GM21447 (cell line): ENCODE data around the gene WDFY2.
A peak's percentile ranks its signal among the peaks of the same experiment; 100 is the strongest.
"Not testable (repeated sequence)": the region's sequence is repeated elsewhere in the genome, so short reads cannot be mapped to it uniquely, and the experiment has no call there.

Source experiments
- ATAC-seq: cut with Tn5 transposase; IDR thresholded peaks from one replicate; pipeline ENCODE4 v1.9.1; 2021; ENCODE audit not compliant: unreplicated experiment

Gene WDFY2, protein sequence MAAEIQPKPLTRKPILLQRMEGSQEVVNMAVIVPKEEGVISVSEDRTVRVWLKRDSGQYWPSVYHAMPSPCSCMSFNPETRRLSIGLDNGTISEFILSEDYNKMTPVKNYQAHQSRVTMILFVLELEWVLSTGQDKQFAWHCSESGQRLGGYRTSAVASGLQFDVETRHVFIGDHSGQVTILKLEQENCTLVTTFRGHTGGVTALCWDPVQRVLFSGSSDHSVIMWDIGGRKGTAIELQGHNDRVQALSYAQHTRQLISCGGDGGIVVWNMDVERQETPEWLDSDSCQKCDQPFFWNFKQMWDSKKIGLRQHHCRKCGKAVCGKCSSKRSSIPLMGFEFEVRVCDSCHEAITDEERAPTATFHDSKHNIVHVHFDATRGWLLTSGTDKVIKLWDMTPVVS

DNA sequence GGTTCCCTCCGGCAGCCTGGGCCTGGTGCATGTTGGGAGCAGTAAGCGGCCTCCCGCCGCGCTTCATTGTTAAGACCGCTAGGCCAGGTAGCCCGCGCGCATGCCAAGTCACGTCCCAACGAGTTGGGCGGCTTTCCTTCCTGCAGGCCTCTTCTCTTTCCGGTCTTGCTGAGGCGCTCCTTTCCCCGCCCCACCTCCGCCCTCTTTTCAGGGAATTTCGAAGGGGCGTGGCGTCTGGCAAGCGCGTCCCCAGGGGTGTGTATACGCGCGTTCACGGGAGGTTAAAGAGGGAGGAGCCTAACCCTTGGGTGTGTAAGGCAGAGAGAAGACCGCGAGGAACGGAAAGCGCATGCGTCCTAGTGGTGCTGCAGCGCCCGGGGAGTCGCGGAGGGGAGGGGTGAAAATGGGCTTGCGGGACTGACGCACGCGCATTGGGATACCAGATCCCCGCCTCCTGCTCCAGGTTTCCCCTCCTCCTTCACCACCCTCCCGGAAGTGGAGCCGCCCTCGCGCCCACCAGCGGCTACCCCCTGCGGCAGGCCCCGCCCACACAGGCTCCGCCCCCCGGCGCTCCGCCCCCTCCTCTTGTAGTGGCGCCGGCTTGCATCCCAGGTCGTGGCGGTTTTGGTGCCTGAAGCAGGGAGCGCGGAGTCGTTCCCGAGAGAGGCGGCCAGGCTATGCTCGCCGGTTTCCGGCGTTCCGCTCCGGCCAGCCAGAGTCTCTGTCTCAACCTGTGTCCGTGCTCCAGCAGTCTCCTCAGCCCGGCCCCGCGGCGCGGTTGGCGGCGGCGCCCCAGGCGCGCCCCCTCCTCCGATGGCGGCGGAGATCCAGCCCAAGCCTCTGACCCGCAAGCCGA, at the start of gene WDFY2:
Gene WDFY2, plus strand, starts transcription at position 588 of the 856 bp plus-strand sequence. Its CDS starts 226 bp downstream, at position 814.
- peak; percentile 79 for ATAC-seq

DNA sequence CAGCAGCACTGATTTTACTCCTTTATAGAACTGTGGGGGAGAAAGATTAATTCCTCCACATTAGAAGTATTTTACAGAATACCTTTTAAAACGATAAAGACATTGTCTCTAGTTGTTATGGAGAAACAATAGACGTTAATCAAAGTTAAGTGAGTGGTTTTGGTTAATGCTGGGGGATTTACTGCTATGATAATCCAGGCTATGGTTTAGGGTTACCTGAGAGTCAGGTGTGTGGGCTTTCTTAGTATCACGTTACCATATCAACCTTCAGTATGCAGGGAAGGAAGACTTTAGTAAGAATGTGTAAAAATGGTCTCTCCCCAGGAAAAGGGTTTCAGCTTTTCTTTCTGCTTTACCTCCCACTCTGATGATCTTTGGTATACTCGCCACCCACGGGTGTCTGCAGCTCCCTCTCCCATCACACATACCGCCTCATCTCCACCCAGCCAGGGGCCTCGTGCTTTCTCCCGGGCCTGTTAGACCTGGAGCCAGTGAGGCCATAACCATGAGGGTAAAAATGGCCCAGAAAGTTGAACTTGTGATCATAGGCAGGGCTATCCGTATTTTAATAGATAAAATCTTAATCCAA, 45.6 kb upstream of the WDFY2 start:
- no peak for ATAC-seq

DNA sequence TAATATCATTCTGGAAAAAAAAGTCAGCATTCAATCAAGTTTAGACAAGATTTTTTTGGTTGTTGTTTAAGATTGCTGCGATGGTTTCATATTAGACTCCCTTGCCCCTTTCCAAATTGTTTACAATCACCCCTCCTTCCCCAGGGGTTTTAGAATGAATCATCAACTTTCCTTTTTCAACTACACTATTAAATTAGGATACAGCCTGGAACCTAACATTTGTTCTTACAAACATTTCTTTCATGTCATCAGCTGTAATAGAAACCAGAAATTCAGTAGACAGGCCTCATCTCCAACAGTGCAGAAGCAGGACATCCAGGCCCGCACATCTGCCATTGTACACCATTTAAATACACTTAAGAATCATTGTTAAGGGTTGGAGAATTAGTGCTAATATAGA, 44.4 kb upstream of the WDFY2 start:
- ATAC-seq: no peak

DNA sequence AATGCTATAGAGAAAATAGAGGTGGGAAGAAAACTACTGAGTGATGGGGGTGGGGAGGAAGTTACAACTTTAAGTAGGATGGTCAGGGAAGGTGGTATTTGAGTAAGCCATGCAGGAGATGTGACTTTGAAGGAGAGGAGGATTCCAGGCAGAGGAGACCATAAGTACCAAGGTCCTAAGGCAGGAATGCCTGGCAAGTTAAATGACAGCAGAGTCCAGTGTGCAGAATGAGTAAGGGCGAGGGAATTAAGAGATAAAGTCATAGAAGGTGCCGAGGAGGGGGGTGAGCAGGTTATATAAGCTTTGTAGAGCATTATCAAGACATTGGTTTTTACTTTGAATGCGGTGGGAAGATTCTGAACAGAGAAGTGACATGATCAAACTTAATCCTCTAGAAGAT, 43.2 kb upstream of the WDFY2 start:
- ATAC-seq: no peak

DNA sequence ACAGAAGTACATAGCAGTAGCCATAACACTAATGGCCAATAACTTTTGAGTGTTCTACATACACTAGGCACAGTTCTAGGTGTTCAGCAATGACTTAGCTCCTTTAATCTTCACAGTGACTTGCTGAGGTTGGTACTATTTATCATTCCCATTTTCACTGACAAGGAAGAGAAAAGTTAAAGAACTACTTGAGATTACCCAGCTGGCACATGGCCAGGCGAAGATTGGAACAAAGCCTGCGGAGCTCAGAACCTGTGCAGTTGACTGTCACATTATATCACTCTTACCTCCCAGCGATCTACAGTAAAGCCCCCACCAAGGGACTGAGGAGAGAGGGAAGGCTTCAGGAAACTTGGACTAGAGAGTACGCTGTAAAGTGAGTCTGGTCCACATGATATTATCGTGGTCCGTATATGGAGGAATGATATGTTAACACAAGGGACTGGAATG, 42.4 kb upstream of the WDFY2 start:
- no peak for ATAC-seq

DNA sequence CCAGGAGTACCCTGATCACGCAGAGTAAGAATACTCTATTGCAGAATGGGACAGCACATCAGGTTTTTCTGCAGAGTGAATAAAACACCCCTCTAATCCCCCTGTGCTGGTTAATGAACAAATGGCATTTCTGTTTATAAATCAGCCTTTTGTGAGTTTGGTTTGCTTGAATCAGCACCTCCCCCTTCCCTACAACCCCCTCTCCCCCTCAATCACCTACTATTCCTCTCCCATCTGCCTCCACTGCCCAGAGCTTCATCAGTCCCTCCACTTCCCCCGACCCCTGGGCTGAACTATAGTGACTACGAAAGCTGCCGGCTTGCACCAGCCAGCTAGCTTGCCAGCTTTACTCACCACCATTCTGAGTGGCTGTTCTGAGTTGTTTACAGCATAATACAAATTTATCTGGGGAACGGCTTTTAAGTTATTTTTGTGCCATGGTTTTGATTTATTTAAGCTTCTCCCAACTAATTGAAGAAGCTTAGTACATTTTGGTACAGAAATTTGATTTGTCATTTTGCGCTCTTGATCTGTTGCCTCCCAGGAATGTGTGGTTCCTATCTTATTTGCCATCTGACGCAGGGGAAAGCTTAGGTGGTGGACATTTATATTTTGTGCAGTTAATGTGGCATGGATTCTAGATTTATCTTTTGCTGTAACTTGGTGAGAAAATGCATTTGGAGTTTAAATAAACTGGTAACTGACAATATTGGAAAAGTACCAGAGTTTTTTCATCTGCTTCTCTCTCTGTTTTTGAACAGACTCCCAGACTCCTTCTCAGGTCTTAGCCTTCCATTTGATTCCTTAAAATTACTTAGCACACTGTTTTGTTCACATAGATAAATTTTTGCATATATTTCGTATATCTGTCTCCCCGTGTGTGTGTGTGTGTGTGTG, 41.7 kb upstream of the WDFY2 start:
- ATAC-seq: no peak

DNA sequence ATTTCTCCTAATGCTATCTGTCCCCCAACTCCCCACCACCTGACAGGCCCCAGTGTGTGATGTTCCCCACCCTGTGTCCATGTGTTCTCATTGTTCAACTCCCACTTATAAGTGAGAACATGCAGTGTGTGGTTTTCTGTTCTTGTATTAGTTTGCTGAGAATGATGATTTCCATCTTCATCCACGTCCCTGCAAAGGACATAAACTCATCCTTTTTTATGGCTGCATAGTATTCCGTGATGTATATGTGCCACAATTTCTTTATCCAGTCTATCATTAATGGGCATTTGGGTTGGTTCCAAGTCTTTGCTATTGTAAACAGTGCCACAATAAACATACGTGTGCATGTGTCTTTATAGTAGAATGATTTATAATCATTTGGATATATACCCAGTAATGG, 38.8 kb upstream of the WDFY2 start:
- ATAC-seq: not testable (repeated sequence)

DNA sequence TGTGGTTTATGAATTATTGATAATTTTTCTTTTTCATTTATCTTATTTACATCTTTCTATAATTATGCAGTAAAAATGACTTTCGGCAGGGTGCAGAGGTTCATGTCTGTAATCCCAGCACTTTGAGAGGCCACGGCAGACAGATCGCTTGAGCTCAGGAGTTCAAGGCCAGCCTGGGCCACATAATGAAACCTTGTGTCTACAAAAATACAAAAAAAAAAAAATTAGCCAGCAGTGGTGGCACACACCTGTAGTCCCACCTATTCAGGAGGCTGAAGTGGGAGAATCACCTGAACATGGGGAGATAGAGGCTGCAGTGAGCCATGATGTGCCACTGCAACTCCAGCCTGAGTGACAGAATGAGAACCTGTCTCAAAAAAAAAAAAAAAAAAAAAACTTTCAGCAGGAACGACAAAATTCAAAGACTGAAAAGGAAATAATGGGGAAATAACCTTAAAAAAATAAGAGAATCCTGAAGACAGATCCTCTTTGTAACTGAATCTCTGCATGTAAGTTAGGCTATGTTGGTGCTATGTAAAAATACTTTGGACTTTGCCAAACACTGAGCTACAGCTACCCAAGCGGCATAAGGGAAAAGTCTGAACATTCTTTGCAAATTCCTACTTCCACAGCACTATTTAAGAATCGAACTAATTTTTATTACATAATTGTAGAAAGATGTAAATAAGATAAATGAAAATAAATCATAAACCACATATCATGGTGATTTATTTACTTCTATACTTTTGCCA, 36.7 kb upstream of the WDFY2 start:
- ATAC-seq: no peak

DNA sequence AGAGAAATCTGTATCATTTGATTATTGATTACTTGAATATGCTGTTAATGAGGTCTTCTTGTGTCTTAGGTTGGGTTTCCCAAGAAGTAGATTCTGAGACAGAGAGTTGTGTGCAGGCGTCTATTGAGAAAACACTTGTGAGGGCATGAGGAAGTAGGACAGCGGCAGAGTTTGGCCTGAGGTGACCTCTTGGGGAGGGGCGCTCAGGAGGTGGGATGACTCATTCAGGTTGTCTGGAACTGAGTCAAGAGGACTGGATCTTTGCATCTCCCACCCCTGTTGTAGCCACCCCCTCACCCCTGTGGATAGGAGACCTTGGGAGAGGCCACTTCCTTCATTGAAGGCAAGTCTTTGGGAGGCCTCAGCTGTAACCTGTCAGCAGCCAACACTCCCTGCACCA, 35.2 kb upstream of the WDFY2 start:
- ATAC-seq: peak; percentile 78

DNA sequence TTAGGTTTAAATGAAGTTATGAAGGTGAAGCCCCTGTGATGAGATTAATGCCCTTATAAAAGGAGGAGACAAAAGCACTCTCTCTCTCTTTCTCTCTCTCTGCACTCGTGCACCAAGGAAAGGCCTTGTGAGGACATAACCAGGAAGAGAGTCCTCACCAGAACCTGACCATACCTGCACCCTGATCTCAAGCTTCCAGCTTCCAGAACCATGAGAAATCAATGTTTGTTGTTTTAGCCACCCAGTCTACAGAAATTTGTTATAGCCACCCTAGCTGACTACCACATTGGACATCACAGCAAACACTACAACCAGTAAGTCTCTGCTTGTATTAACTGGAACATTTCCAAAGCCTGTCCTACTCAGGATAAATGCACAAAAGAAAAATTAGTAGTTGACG, 34.7 kb upstream of the WDFY2 start:
- ATAC-seq: no peak

DNA sequence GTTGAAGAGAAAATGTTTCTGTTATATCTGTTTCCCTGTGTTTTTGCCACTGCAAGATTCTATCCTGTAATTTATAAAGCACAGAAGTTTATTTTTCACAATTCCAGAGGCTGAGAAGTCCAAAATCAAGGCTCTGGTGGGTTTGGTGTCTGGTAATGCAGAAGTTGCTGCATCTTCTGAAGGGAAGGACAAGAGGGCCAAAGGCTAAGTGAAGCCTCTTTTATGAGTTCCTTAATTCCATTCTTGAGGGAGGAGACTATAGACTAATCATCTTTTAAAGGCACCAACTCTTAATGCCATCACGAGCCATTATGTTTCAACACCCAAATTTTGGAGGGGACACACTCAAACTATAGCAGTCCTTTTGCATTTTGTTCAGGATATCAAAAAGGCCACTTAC, 34.1 kb upstream of the WDFY2 start:
- ATAC-seq: no peak

DNA sequence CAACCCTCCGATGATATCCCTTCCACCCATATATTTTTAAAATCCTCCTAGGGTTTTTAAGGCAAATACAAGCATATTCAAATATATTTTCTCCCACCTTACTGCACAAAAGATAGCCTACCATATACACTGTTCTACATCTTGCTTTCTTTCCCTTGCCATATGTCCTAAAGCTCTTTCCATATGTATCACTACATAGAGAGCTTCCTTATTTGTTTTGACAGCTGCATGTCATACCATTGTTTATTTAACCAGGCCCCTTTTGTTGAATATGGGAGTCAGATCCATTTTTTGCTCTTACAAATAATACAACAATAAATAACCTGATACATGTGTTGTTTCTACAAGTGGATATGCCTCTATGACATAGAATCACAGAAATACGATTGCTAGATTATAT, 32.8 kb upstream of the WDFY2 start:
- no peak for ATAC-seq

DNA sequence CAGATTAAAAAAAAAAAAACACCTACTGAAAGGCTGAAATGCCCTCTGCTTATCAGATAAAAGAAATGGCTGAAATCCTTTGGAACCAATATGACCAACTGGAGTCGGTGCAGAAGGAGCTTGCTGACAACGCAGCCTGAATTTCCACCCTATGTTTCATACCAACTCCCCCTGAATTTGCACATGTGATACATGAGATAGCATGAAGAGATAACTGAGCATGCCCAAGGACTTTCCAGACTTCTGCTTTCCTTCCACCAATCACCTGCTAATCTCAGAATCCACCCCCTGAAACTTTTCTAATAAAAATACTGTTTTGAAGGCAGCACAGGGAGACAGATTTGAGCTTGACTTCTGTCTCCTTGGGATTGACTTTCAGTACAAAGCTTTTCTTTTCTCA, 32.2 kb upstream of the WDFY2 start:
- no peak for ATAC-seq

DNA sequence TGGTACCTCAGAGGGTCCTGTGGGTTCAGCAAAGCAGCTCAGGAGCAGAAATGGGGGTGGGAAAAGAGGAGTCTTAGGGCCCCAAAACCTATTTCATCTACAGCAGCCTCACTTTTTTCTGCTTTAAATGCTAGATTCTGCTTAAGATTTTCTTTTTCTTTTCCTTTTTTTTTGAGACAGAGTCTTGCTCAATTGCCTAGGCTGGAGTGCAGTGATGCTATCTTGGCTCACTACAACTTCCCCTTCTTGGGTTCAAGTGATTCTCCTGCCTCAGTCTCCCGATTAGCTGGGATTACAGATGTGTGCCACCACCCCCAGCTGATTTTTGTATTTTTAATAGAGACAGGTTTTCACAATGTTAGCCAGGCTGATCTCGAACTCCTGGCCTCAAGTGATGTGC, 30.7 kb upstream of the WDFY2 start:
- ATAC-seq: no peak

DNA sequence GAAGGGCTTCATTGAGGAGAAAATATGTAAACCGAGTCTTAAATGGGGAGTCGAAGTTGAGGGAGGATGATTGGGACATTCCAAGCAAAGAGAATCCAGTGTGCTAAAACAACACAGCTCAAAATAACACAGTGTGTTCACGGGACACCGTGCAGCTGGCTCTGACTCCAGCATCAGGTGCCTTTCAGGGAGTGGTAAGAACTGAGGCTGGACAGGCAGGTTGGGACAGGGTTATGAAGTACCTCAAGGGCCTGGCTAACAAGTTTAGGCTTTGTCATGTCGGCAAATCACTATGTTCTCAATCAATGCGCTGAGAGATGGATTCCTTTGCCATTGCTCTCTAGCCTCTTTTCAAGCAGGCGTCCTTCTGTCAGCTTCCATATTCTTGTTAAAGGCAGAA, 27.5 kb upstream of the WDFY2 start:
- ATAC-seq: no peak

DNA sequence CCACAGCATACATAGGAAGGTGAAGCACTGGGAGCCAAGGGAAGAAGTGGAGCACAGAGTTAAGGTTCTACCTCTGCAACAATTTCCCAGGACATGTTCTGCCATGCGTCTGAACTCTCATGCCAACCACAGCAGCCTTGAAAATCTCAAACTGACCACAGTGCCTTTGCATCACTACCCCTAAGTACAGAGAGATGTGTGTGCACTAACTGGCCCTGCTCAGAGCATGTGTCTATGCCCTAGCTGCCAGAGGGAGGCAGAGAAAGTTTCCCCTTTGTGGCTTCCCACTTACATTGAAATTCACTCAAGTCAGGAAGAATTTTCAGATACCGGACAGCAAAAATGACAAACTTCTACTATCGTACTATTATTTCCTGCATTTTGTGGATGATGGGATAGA, 26.8 kb upstream of the WDFY2 start:
- no peak for ATAC-seq

DNA sequence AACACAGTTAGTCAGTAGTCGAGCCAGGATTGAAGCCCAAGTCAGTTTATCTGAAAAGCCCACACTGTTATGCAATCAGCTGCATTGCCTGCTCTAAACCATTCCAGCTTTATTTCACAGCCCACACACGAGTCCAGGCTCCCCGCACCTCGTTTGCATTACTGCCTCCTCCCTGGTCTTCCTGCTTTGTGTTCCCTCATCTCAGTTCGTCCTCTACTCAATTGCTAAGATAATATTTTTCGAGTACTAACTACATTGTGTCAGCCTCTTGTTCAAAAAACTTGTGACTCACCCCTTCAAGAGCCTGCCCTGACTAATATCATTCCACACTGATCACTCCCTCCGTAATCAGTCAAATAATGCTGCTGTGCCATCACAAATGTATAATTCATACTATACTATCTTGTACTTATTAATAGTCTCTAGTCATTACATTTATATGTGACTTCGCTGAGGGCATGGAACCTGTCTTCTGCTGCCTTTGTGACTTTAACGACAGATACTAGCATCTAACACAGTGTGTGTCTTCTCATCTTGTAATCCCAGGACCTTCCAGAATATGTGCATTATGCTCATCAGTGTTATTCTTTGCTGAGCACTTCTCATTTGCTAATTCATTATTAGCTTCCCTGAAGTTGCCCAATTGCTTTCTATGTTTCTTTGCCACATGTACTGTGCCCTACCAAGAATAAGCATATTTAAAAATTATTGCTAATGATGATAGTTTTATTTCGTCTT, 26.2 kb upstream of the WDFY2 start:
- ATAC-seq: no peak

DNA sequence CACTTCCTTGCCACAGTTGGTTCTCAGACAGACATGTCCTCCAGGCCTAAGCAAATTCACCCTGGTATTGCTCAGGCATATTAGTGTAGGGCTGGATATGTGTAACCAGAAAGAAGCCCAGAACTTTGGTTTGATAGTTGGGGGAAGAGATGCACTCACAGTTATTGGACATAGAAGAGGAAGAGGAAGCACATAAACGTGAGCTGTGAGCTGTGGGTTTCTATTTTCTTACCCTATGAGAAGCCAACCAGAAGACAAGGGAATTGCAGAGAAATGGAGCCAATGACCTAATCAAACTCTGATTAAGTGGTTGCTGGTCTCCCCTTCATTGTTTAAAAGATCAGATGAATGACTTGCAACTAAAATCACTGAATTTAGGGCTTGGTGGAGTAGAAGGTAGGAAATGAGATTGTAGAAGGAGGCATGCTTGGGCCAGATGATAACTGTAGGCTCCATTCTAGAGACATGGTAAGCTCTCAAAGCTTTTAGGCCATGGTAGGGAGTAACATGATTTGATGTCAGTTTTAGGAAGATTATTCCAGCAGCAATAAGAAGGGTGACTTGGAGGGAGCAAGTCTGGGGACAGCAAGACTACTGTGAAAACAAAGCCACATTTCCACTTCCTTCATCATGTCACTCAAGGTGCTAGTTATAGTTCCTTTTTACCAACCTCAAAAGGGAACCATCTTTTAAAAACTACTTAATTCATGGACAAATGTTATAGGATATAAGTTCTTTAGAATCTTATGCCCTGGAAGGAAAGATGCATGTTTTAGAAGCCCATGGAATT, 24.1 kb upstream of the WDFY2 start:
- no peak for ATAC-seq
